GM18873 (cell line): ENCODE measurements around the gene MRPL40.

Source experiments
- ATAC-seq: cut with Tn5 transposase; IDR thresholded peaks from one replicate; pipeline ENCODE4 v1.9.1; 2021; ENCODE audit warnings: mild to moderate bottlenecking, moderate library complexity, moderate number of reproducible peaks; ENCODE audit not compliant: unreplicated experiment, low FRiP score

The MRPL40 gene

DNA sequence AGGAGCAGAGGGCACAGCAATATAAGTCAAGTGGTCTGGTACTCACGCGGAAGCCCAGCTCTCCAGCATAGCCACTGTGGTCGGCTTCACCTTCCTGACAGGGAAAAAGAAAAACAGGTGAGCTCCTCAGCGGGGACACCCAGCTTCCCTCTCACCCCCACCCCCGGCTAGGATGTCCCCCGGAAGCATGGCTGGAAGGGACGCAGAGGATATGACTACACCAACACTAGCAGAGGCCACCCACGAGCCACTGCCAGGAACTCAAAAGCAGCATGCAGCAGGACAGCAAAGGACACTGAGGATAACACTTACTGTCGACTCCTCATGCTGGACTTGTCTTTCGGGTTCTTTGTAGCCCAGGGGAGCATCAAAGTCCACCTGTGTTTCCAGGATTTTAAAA lies 24.2 kb downstream of the MRPL40 start:
- no peak for ATAC-seq

DNA sequence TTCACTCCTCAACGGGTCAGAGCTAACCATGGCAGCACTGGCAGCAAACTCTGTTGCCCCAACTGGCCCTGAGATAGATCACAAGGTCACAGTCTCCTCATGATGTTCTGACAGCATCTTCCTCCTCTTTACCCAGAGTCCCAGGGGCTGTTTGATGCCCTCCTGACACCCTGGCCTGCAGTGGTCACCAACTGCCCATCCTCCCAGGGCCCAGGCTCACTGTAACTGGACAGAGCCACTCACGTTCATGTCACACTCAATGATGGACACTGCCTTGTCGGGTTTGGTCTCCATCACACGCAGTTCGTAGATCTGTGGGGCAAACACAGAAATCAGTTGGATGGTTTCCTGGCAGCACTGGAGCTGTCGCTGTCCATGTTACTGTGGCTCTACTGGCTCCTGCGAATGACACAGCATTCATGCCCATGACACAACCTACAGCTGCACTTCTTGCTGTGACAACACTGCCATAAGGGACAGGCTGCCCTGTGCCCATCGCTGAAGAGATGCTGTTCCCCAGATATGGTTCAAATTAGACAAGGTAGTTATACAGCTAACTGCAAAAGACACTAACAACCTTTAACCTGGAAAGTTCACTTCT lies 25.6 kb downstream of the MRPL40 start:
- no peak for ATAC-seq

DNA sequence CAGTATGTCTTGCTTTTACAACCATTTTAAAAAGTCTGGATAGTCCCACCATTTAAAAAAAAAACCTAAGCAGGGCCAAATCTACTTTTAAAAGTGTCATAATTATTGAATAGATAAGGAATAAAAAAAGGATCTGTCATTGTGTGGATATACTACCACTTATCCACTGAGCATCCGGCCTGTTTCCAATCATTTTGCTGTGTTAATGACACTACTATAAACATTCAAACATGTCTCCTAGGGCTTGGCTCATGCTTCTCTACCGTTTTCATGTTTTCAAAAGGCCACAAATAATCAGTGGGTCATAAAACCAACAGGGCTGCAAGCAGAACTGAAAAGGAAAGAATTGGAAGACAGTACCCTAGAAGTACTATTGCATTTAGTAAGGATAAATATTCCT lies 27.7 kb downstream of the MRPL40 start:
- ATAC-seq, result no peak

DNA sequence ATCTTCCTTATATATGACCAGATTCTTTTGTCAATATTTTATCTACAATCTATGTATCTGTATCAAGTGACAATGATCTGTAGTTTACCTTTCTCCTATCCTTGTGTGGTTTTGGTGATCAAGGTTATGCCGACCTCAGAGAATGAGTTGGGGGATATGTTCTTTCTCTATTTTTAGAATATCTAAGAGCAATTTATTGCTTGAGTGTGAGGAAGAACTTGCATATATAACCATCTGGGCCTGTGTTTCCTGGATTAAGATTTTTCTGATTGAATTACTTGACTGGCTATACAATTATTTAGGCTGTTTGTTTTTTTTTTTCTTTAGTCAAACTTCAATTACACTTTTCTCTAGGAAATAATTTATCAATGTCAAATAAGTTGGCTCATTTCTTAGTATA lies 29.2 kb downstream of the MRPL40 start:
- ATAC-seq, result no peak

DNA sequence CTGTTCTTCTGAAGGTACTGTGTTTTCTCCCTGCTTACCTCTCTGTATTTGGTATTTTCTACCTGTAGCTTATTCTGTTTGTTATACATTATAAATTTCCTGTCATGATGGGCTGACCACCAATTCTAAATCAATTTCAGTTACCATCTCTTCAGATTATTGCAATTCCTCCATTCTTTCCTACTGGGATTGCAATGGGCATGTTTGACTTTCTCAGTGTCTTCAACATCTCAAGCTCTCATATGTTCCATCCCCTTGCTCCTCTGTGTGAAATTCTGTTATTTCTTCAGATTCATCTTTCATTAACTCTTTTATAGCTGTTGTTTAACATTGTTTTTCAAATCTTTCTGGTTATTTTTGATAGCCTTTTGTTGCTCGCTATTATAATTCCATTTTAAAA lies 30.7 kb downstream of the MRPL40 start:
- ATAC-seq, result no peak

DNA sequence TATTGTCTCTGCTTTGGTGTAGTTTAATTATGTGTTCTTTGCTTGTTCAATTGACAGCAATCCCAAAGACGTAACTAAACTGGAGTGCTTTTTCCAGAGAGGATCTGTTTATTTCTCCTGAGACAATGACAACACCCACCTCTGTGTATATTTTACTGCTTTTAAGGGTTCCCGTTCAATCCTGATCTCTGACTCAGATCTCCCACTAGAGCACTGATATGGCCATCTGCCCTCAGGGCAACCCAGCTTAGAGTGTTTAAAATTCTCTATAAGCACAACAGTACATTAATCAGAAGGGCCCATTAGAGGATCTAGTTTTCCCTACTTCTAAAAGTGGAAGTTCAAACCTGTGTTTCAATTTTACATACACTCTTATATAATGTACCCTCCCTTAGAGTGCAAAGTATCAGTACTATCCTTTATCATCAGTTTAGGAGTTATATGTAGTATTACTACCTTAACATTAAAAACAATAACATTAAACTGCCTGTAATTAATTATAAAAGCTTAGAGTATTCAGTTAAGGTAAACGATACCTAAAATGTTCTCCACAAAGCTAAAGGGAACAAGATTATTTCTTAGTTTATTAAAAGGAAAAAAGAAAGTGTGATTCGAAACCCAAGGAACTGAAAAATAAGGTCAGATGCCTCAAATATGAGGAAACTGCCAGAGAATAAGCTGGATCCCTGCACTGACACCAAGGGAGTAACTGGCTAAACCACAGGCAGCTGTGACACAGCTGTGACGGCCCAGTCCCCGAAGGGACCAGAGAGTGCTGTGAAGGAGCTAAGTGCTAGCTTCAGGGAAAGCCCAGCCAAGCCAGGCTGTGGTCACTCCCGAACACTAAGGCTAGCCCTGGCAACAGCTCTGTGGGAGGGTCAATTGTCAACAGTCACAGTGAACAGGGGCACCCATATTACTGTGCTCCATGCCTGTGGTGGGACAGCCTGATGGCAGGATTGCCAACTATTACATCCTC lies 31.4 kb downstream of the MRPL40 start:
- no peak for ATAC-seq

DNA sequence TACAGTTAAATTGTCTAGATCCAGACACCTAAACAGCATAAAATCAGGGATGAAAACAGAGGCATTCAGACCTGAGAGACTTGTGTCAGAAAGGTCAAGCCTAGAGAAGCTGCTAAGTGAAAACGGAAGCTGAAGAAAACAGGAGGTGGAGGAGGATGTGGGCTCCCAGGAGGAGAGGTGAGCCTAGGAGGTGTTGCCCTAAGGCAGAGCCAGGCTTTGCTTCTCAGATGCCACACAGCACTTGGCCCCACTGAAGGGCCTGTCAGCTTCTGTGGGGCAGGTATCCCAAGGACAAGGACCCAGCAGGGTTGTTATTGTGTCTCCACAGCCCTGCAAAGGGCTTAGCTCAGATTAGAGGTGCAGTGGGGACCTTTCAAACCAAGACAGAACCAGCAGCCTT lies 32.2 kb downstream of the MRPL40 start:
- no peak for ATAC-seq

DNA sequence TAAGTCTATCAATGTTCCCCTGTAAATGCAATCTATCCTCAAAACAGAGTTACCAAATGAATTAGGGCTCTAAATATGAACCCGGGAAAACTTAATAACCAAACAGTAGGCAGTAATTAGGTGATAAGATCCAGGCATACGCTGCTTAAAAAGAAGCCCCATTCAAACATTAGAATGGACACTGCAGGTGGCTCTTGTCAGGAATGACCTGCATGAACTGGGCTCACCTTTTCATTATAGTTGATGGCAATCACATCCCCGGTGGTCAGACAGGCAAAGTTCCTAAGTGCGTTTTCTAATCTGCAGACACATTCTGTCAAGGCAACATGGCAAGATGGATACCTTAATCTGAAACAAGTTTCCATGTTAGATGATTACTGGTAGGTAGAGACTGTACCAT lies 32.6 kb downstream of the MRPL40 start:
- ATAC-seq, result no peak

DNA sequence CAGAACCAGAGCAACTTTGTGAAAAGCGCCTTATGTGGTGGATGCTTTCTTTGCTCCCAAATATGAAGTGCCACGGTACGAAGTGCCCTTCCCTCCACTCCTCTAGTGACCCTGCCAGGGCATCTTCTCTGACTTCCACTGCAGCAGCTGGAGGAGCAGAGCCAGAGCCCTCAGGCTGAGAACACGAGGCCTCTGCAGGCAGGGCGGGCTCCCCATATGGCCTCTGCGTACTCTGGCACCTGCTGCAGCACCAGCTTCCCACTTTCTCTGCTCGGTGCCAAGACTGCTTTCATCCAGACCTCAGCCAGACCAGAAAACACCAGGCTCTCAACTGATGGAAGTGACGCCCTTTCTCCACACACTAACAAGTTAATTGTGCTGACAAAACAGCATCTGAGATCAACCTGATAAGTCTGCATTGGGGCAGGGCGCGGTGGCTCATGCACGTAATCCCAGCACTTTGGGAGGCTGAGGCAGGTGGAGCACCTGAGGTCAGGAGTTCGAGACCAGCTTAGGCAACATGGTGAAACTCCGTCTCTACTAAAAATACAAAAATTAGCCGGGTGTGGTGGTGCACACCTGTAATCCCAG lies 33.9 kb downstream of the MRPL40 start:
- ATAC-seq, result no peak

DNA sequence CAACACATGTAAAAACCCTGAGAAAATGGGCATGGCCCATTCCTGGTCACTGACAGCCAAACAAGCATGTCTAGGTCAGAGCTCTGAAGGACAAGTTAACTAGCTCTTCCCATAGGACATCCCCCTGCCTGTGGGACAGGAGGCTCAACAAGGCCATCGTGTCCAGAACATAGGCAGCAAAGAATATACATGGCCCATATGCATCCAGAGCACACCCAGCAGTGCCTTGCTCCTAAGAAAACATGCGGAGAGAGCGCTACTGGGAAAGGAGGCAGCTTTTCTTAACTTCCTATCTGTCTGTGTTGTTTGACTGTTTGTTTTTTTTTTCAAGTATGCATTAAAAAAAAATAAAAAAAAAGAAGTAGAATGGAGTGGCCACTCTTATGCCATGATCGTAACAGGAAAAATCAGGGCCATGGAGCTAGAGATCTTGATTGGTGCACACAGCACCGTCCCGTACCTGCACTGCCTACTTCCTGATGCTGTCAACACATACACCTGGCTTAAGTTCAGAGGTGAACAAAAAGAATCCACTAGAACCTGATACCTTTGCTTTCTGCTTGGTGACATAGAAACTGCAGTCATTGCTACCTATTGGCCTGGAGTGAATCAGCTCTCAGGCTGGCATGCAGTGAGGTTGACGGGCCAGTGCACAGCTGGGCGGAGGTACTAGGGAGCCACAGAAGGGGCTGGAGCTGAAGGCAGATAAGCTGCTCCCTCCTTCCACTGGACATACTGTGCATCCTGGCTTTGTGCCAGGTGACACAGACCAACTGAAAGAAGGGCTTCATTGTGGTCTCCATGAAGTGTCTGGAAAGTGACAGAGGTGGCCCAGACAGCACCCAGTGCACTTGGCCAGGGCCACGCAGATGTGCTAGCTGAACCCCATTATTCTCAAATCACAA lies 34.8 kb downstream of the MRPL40 start:
- no peak for ATAC-seq

DNA sequence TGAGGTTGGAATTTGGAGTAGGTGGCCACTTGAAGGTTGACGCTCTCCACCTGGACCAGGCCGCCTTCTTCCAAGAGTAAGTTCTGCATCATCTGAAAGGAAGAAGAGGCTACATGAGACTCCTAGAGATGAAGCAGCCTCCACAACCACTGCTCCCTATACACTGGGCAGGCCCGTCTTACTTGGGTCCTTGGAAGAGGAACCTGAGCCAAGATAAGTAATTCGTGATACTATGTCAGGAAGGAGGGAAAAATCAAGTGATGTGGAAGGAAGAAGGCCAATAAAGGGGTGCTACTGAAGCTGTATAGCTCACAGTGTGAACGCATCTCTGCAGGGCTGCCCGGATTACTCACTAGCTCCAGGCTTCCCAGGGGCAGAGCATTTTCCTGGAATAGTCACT lies 35.6 kb downstream of the MRPL40 start:
- no peak for ATAC-seq

DNA sequence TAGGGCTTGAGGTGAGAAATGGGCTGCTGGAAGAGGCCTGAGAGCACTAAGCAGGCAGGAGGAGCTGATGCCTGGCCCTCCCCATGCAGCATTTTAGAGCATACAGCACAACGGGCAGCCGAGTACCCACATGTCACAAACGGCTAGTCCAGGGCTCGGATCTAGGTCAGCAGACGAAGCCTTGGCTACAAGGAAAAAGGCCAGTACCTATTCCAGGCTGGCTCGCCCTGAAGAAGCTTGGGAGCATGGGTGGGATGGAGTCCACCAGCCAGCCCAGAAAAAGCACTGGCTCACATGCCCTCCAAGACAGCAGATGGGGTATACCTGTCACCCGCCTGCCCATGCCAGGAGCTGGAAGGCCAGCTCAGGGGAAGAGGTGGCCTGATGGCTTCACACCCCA lies 37.1 kb downstream of the MRPL40 start:
- no peak for ATAC-seq

DNA sequence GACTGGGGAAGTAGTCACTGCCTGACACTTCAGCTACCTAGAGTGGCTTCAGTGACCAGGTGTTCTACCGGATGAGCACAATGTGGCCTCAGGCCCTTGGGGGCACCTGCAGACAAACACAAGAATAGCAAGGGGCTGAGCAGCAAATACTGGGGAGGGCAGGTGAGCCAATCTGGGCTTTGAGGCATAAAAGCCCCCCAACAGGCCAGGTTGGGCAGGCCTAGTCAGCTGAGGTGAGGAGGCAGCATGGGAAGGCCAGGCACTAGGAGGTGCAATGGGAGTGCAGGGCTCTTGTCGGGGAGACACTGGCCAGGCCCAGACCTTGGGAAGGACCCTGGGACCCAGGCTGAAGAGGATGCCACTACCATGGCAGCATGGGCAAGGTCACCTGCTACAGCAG lies 37.7 kb downstream of the MRPL40 start:
- ATAC-seq, result no peak

DNA sequence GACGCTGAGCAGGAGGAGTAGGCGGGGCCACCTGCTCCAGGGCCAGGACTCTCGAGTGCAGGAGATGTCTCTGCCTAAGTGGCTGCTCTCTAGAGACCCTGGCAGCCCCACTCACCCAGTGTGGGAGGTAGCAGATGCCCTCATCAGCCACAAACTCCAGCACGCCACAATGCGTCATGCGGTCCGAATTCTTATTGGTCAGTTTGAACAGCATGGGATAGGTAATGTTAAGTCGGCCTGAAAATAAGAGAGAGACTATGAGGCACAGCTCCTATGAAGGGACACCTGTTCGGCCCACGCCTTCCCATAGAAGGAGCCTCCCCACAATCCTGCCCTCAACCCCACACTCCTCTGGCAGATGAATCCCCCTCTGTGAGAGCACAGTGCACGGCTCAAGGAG lies 39.2 kb downstream of the MRPL40 start:
- no peak for ATAC-seq

DNA sequence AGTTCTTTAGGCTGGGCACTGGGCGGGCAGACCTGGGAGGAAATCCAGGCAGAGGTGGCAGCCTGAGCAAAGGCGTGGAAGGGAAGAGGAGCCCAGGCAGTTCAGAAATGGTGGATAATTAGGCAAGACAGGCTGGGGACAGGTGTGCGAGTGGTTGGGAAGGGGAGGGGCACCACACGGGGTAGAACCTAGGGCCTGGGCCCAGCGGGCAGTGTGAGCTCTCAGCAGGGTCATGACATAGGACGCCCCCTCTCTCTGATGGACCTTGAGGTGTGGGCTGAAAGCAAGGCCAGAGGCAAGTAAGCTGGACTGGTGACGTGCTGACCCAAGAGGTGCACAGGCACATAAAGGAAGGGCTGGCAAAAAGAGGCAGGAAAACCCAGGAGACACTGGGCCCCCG lies 39.9 kb downstream of the MRPL40 start:
- ATAC-seq, result no peak

DNA sequence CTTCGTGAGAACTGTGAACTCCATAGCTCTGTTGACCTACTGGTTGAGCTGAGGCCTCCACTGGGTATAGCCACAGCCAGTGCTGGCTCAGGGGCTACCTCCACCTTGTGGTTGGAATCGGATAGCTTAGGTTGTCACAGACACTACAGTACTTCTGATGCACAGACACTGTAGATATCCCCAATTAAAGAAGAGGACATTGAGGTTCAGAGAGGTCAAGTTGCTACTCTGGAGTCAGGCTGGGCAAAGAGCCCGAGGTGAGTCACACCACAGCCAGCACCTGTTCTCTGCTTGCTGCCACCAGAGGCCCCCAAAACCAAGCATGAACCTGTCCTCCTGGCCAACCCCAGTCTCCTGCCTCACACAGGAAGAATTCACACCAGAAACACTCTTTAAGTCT lies 41.2 kb downstream of the MRPL40 start:
- ATAC-seq, result no peak

DNA sequence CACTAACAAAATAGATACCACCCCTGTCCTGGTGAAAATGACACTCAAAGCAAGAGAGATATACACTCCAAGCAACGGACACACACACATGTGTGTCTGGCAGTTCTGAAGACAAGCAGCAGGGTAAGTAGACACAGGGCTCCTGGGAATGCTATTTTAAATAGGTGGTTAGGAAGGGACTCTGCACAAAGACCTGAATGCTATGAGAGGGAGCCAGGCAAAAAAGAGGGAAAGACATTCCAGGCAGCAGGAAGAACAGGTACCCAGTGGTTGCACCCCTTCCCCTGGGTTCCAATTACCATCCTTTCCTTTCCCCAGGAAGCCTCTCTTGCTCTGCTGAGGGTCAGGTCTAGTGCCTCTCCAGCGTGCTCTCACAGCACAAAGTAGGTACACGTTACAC lies 43.7 kb downstream of the MRPL40 start:
- no peak for ATAC-seq

DNA sequence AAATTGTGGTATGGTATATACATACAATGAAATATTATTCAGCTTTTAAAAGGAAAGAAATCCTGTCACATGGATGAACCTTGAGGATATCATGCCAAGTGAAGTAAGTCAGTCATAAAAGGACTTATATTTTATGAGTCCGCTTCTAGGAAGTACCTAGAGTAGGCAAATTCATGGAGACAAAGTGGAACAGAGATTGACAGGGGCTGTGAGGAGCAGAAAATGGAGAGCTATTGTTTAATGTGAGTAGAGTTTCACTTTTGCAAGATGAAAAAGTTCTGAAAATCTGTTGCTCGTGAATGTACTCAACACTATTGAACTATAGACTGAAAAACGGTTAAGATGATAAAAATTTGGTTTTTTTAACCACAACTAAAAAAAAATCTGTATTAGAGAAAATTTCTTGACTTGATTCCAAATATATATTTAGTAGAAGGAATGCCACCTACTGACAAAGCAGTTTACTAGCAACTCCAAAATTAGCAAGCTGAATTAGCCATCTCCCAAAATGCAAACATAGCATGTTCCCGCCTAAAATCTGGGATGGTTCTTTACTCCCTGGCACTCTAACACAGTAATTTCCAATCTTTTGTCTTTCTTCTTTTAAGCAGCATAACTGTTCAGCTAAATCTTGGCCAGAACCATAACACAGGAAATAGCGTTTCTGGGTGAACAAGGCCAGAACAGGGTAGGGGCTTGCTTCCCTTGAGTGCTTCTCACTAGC lies 45.1 kb downstream of the MRPL40 start:
- no peak for ATAC-seq

DNA sequence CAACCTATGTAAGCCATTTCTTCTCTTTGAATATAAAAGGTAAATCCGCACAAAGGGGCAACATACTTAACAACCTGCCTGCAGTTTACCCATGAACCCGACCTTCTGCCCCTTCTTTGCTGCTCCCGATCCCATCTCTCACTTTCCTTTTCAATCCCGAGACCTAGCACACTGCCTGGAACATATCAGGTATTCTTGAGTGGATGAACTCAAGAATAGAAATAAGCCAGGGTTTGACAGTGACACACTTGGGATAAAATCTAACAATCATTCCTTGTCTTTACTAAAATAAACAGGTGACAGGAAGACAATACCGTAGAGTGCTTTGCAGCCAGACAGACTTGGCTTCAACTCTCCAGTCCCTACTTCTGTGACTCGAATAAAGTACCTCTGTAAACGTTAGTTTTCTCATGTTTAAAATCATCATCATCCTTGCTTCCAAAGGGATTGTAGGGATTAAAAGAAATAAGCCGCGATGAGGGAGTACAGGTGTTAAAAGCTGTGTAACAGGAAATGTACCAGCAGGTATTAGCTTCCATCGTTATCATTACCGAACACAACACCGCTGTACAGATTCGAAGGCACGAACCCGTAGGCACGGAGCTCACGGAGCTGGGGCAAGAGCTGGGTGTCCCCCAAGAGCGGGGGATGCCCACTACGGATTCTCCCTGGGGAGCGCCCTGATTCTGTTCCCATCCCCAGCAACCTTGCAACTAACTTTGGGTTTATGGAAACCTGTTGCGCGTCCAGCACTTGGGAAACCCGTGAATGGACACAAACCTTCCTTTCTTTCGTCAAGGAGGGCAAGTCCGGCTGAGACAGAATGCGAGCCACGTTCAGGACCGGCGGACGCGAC lies 45.9 kb downstream of the MRPL40 start:
- no peak for ATAC-seq
